ENCODE measurements around the gene FPR2. TPM values are rescaled to one million over a fixed set of nuclear protein-coding genes. Genes with fewer than 3 reads are reported as not detected.

FPR2 gene
- total and polyA plus RNA-seq, 9 of the 15 experiments (the other 6 are each of a cell fraction or from before 2014, with no cell fraction given): 0.03 to 0.15 (median 0.07) TPM; not detected in 6

DNA sequence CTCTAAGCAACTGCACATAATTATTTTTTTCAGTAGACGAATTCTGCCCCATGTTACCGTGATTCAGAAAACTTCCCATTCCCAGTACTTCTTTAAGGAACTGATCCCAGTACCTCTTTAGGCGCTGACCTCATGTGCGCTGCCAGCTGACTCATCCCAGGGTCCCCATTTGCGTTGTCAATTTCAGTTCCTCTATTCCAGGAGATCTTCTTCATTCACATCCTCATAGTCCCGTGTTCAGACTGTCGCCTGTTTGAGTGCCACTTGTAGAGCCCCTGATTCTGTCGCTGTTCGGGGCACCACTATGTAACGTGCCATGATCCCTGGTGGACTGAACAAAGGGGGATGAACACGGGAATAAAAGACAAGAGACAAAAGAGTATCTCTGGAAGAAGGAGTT is 50.4 kb downstream of the FPR2 start:
- WGBS (ENCODE audit: insufficient coverage, low coverage, missing lambda C conversion rate): 54% methylated on average over 11 of the region's 11 CpGs
- Histone ChIP-seq H3K27me3 (ENCODE audit: control insufficient read depth in 2 of 2, insufficient read depth in 2 of 2, low read length in 2 of 2) (no peaks in the 10 kb centered on the region), H3K36me3 (ENCODE audit: control insufficient read depth, insufficient read depth, low read length) (no peaks in the 10 kb centered on the region), H3K9ac (ENCODE audit: insufficient read depth in 1 of 2, low read depth in 2 of 2, low read length in 2 of 2) (no peak overlapping the region), H3K9me3 (replicated peaks; ENCODE audit: control insufficient read depth, insufficient read depth, low read depth, low read length) (peaks cover 2% of the 10 kb centered on the region; the same call in 1 of the 2 replicates), H3K4me3 (no peak overlapping the region), H3K4me1 (replicated peaks in 1 of 2; ENCODE audit: control insufficient read depth in 2 of 2, insufficient read depth in 2 of 2, low read length in 2 of 2) (peaks cover 3 to 27% of the 10 kb centered on the region in 2 experiments; a peak in 4 of 5 replicates), H3K79me2 (ENCODE audit: control insufficient read depth, insufficient read depth, low read length) (no peaks in the 10 kb centered on the region), H2AFZ (ENCODE audit: low read depth, low read length) (no peak overlapping the region), H3K27ac (ENCODE audit: extremely low read depth, low read depth, low read length) (no peak overlapping the region), H4K20me1 (replicated peaks; ENCODE audit: control insufficient read depth, insufficient read depth, low read length) (no peaks in the 10 kb centered on the region), H3K9me1 (ENCODE audit: control insufficient read depth, insufficient read depth, low read length) (no peaks in the 10 kb centered on the region), H3K4me2 (ENCODE audit: insufficient read depth, low read length) (no peak overlapping the region)
- DNase-seq (ENCODE audit: extremely low read depth in 1 of 4, low spot score in 3 of 4) (no peak), ATAC-seq (no peak), FAIRE-seq (no peak)
- CTCF ChIA-PET (ENCODE audit: low intra/inter-chr PET ratio): no interaction called here
- no TSS peak for BruUV-seq (replicated peaks)
- in situ Hi-C loops (cut with MboI) (no loop called here), intact Hi-C loops (cut with micrococcal nuclease) (no loop called here)
- TF ChIP-seq TCFL5 (CRISPR knock-in tag; conservative IDR thresholded peaks at IDR 0.05) (no peak), MAFG (tag; conservative IDR thresholded peaks at IDR 0.05) (no peak), ZNF41 (CRISPR knock-in tag; conservative IDR thresholded peaks at IDR 0.05) (no peak), MCM5 (IDR thresholded peaks at IDR 0.05; ENCODE audit: low read depth) (no peak), RUNX1 (IDR thresholded peaks at IDR 0.05; ENCODE audit: low read depth) (no peak), KAT8 (IDR thresholded peaks at IDR 0.05; ENCODE audit: low read depth) (no peak), SPI1 (IDR thresholded peaks at IDR 0.05; ENCODE audit: borderline replicate concordance, low read depth, low read length) (0 out of 2 replicates have a peak, but pooled peaks have one; percentile 9)
- POLR2A ChIA-PET: no interaction called here

DNA sequence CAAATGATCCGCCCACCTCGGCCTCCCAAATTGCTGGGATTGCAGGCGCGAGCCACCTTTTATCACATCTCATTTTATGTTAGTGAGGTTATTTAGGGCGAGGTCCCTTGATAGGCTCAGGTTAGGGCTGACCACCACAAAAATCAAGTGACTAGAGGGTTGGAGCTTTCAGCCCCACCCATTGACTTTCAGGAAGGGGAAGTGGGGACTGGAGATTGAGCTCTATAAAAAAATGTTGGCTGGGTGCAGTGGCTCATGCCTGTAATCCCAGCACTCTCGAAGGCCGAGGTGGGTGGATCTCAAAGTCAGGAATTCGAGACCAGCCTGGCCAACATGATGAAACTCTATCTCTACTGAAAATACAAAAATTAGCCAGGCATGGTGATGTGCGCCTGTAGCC is 54.1 kb downstream of the FPR2 start:
- no TSS peak for BruUV-seq (replicated peaks)
- DNase-seq (ENCODE audit: extremely low read depth in 1 of 4, low spot score in 3 of 4) (no peak), FAIRE-seq (no peak), ATAC-seq (no peak)
- CTCF ChIA-PET (ENCODE audit: low intra/inter-chr PET ratio): no interaction called here
- Histone ChIP-seq H3K4me2 (ENCODE audit: insufficient read depth, low read length) (no peak overlapping the region), H3K27me3 (ENCODE audit: control insufficient read depth in 2 of 2, insufficient read depth in 2 of 2, low read length in 2 of 2) (no peaks in the 10 kb centered on the region), H3K9ac (ENCODE audit: insufficient read depth in 1 of 2, low read depth in 2 of 2, low read length in 2 of 2) (no peak overlapping the region), H3K9me3 (replicated peaks; ENCODE audit: control insufficient read depth, insufficient read depth, low read depth, low read length) (peaks cover 2% of the 10 kb centered on the region; the same call in 1 of the 2 replicates), H3K27ac (ENCODE audit: extremely low read depth, low read depth, low read length) (no peak overlapping the region), H3K4me3 (no peak overlapping the region), H3K79me2 (ENCODE audit: control insufficient read depth, insufficient read depth, low read length) (no peaks in the 10 kb centered on the region), H3K36me3 (ENCODE audit: control insufficient read depth, insufficient read depth, low read length) (no peaks in the 10 kb centered on the region), H4K20me1 (replicated peaks; ENCODE audit: control insufficient read depth, insufficient read depth, low read length) (no peaks in the 10 kb centered on the region), H3K4me1 (replicated peaks in 1 of 2; ENCODE audit: control insufficient read depth in 2 of 2, insufficient read depth in 2 of 2, low read length in 2 of 2) (peaks cover 0 to 3% of the 10 kb centered on the region in 2 experiments; a peak in 2 of 5 replicates), H2AFZ (ENCODE audit: low read depth, low read length) (no peak overlapping the region), H3K9me1 (ENCODE audit: control insufficient read depth, insufficient read depth, low read length) (no peaks in the 10 kb centered on the region)
- peak; percentile 52; the same call in 1 of the 2 replicates for TF ChIP-seq SPI1 (IDR thresholded peaks at IDR 0.05; ENCODE audit: borderline replicate concordance, low read depth, low read length)
- no peak for TF ChIP-seq ZNF644 (tag; IDR thresholded peaks at IDR 0.05; ENCODE audit: low read depth)
- intact Hi-C loops (cut with micrococcal nuclease) (no loop called here), in situ Hi-C loops (cut with MboI) (no loop called here)
- WGBS (ENCODE audit: insufficient coverage, low coverage, missing lambda C conversion rate): 19% methylated on average over 9 of the region's 9 CpGs
- POLR2A ChIA-PET: interaction anchor here (0.5 kb wide), 1 partner anchor 374 kb away, joined by 4 read pairs; no protein-coding TSS in a partner anchor

Data from K562 (cell line).